H1 (cell line): ENCODE data around the gene UMODL1. TPM values are rescaled to one million over a fixed set of nuclear protein-coding genes. Genes with fewer than 3 reads are reported as not detected.

Experiments used
- CTCF ChIA-PET: fragments of 300-600 bp; sonication (Branson Sonifier 250); formaldehyde crosslinking; loops from one replicate; lab custom pipeline; 2021; ENCODE audit not compliant: partially characterized antibody; lab: Charles Lee
- POLR2A ChIA-PET: fragments of 300-600 bp; sonication (Branson Sonifier 250); formaldehyde crosslinking; loops from one replicate; lab custom pipeline; 2021; ENCODE audit warnings: inconsistent platforms; ENCODE audit not compliant: partially characterized antibody; lab: Charles Lee
- DNase-seq, 2 experiments: peaks; one replicate each; pipeline versions ENCODE4 v3.0.0 to v3.0.0-alpha.2; 2010 to 2022; ENCODE audit warnings: low spot score in 2 of 2, low read depth in 1 of 2, mixed read lengths in 1 of 2
- FAIRE-seq: peaks from 2 replicates; lab custom pipeline; 2011; peaks lifted over from hg19 to GRCh38; lab: Jason Lieb, UNC
- H2AFZ ChIP-seq: 2 replicates; pipeline ENCODE4 v1.8.1; 2012; ENCODE audit warnings: low read length, inconsistent platforms
- H2AK5ac ChIP-seq: 2 replicates; pipeline ENCODE4 v1.6.1; 2013; ENCODE audit warnings: low read depth, low read length
- H2BK120ac ChIP-seq: replicated peaks from 2 replicates; pipeline ENCODE3; 2013; ENCODE audit warnings: low read depth, low read length, inconsistent platforms
- H2BK12ac ChIP-seq: 2 replicates; pipeline ENCODE4 v1.6.1; 2013; ENCODE audit warnings: low read depth, low read length
- H2BK15ac ChIP-seq: 2 replicates; pipeline ENCODE4 v1.6.1; 2013; ENCODE audit warnings: low read length
- H2BK20ac ChIP-seq: 2 replicates; pipeline ENCODE4 v1.6.1; 2013; ENCODE audit warnings: low read length
- H2BK5ac ChIP-seq: 2 replicates; pipeline ENCODE4 v1.6.1; 2013; ENCODE audit warnings: low read depth, low read length
- H3K14ac ChIP-seq: 2 replicates; pipeline ENCODE4 v1.6.1; 2013; ENCODE audit warnings: inconsistent platforms; ENCODE audit not compliant: insufficient read length
- H3K18ac ChIP-seq: 2 replicates; pipeline ENCODE4 v1.6.1; 2013; ENCODE audit warnings: low read length; ENCODE audit errors: extremely low read depth
- H3K23ac ChIP-seq: 2 replicates; pipeline ENCODE4 v1.6.1; 2013; ENCODE audit warnings: inconsistent platforms; ENCODE audit not compliant: insufficient read length
- H3K23me2 ChIP-seq: 2 replicates; pipeline ENCODE4 v1.6.1; 2013; ENCODE audit warnings: low read depth, low read length
- H3K27ac ChIP-seq: 2 replicates; pipeline ENCODE4 v1.6.1; 2011; ENCODE audit warnings: low read depth, low read length, inconsistent platforms
- H3K27me3 ChIP-seq, 4 experiments: replicated peaks in 1 of 4; 1 replicate in 1 of 4; 2 replicates in 3 of 4; pipeline versions ENCODE4 v1.6.1 to v1.8.1; 2011 to 2013; ENCODE audit warnings: low read length in 3 of 4, mild to moderate bottlenecking in 3 of 4, inconsistent platforms in 2 of 4, mixed read lengths in 2 of 4, moderate library complexity in 1 of 4; ENCODE audit not compliant: control insufficient read depth in 3 of 4, insufficient read depth in 3 of 4; ENCODE audit errors: extremely low read depth in 1 of 4
- H3K36me3 ChIP-seq, 4 experiments: 2 replicates each; pipeline versions ENCODE4 v1.6.1 to v1.8.1; 2011 to 2013; ENCODE audit warnings: mild to moderate bottlenecking in 4 of 4, low read length in 3 of 4, moderate library complexity in 2 of 4, control low read depth in 1 of 4, inconsistent platforms in 1 of 4; ENCODE audit not compliant: insufficient read depth in 4 of 4, control insufficient read depth in 2 of 4
- H3K4ac ChIP-seq: replicated peaks from 2 replicates; pipeline ENCODE3; 2013; ENCODE audit warnings: low read length, low read depth, mixed read lengths, inconsistent platforms; ENCODE audit not compliant: insufficient read length
- H3K4me1 ChIP-seq, 4 experiments: replicated peaks in 1 of 4; 1 replicate in 1 of 4; 2 replicates in 3 of 4; pipeline versions ENCODE4 v1.6.1 to v1.8.1; 2011 to 2013; ENCODE audit warnings: low read length in 3 of 4, inconsistent platforms in 2 of 4, mixed read lengths in 1 of 4; ENCODE audit not compliant: insufficient read depth in 4 of 4, control insufficient read depth in 3 of 4
- H3K4me2 ChIP-seq, 2 experiments: 2 replicates each; pipeline versions ENCODE4 v1.6.1 to v1.8.1; 2011 to 2013; ENCODE audit warnings: low read depth in 2 of 2, low read length in 2 of 2, control low read depth in 1 of 2, inconsistent platforms in 1 of 2, mild to moderate bottlenecking in 1 of 2; ENCODE audit not compliant: insufficient read depth in 1 of 2
- H3K4me3 ChIP-seq, 4 experiments: fragments of 200-600, 300-600 bp in 1 of 4; sonication (generic), shearing (Covaris generic), sonication (Bioruptor Twin) in 1 of 4; 2 replicates each; pipeline versions ENCODE4 v1.5.1 to v1.8.1; 2011 to 2016; ENCODE audit warnings: low read length in 4 of 4, low read depth in 3 of 4, control low read depth in 2 of 4, inconsistent platforms in 2 of 4, mild to moderate bottlenecking in 2 of 4, mixed read lengths in 1 of 4, moderate library complexity in 1 of 4; ENCODE audit not compliant: insufficient read depth in 2 of 4; ENCODE audit errors: extremely low read depth in 1 of 4
- H3K56ac ChIP-seq: replicated peaks from 2 replicates; pipeline ENCODE3; 2013; ENCODE audit warnings: low read depth, mild to moderate bottlenecking, mixed read lengths, low read length, inconsistent platforms; ENCODE audit not compliant: insufficient read length
- H3K79me1 ChIP-seq: 2 replicates; pipeline ENCODE4 v1.6.1; 2013; ENCODE audit warnings: low read depth, low read length, control low read depth
- H3K79me2 ChIP-seq, 2 experiments: 2 replicates each; pipeline versions ENCODE4 v1.6.1 to v1.8.1; 2012 to 2013; ENCODE audit warnings: low read length in 2 of 2, mild to moderate bottlenecking in 2 of 2, inconsistent platforms in 1 of 2; ENCODE audit not compliant: insufficient read depth in 2 of 2, control insufficient read depth in 1 of 2
- H3K9ac ChIP-seq, 4 experiments: replicated peaks in 1 of 4; 1 replicate in 1 of 4; 2 replicates in 3 of 4; pipeline versions ENCODE4 v1.6.1 to v1.8.1; 2011 to 2013; ENCODE audit warnings: low read depth in 3 of 4, low read length in 3 of 4, control low read depth in 2 of 4, mild to moderate bottlenecking in 2 of 4, moderate library complexity in 2 of 4, inconsistent platforms in 1 of 4; ENCODE audit errors: extremely low read depth in 1 of 4
- H3K9me3 ChIP-seq, 2 experiments: 2 replicates each; pipeline versions ENCODE4 v1.6.1 to v1.8.1; 2012 to 2013; ENCODE audit warnings: mild to moderate bottlenecking in 2 of 2, moderate library complexity in 2 of 2, control low read depth in 1 of 2, inconsistent platforms in 1 of 2, low read depth in 1 of 2, low read length in 1 of 2, mixed read lengths in 1 of 2; ENCODE audit not compliant: insufficient read depth in 2 of 2
- H4K20me1 ChIP-seq, 2 experiments: replicated peaks in 1 of 2; 2 replicates each; pipeline versions ENCODE3 to v1.8.1; 2011 to 2013; ENCODE audit warnings: inconsistent platforms in 2 of 2, low read length in 2 of 2, mild to moderate bottlenecking in 1 of 2; ENCODE audit not compliant: insufficient read depth in 2 of 2, control insufficient read depth in 1 of 2
- H4K5ac ChIP-seq: 2 replicates; pipeline ENCODE4 v1.6.1; 2013; ENCODE audit warnings: low read length, low read depth, mixed read lengths, inconsistent platforms; ENCODE audit not compliant: insufficient read length
- H4K8ac ChIP-seq: 2 replicates; pipeline ENCODE4 v1.8.0; 2013; ENCODE audit warnings: mild to moderate bottlenecking, moderate library complexity, low read length, inconsistent platforms; ENCODE audit not compliant: insufficient read depth; ENCODE audit errors: extremely low read depth
- H4K91ac ChIP-seq: replicated peaks from 2 replicates; pipeline ENCODE3; 2013; ENCODE audit warnings: low read length, mixed read lengths, inconsistent platforms; ENCODE audit not compliant: insufficient read length
- EGR1 ChIP-seq: IDR thresholded peaks from 2 replicates; pipeline ENCODE4 v1.6.1; 2011; ENCODE audit warnings: low read depth, low read length, borderline replicate concordance
- MAX ChIP-seq: IDR thresholded peaks from 2 replicates; pipeline ENCODE4 v1.6.1; 2012; ENCODE audit warnings: inconsistent platforms
- WGBS, 2 experiments: shearing (Covaris generic) in 1 of 2; methylation state at CpG; one replicate each; pipeline versions ENCODE4 v1.1.6 to v1.1.7; 2013 to 2015; ENCODE audit warnings: low lambda C conversion rate in 2 of 2, mixed read lengths in 2 of 2, inconsistent platforms in 1 of 2, low coverage in 1 of 2, missing lambda C conversion rate in 1 of 2; ENCODE audit not compliant: insufficient replicate concordance in 2 of 2, insufficient coverage in 1 of 2, insufficient read length in 1 of 2; ENCODE audit errors: extremely low coverage in 1 of 2, missing lambda C conversion rate in 1 of 2; 5-methylcytosine and 5-hydroxymethylcytosine counted together
- polyA plus RNA-seq, 7 experiments: library from polyadenylated mRNA; depleted of rRNA in 3 of 7; stranded (reverse) in 5 of 7; unstranded in 2 of 7; fragments of >200 nt in 5 of 7; fragments of 200-250 nt in 2 of 7; gene quantifications; 1 replicate in 5 of 7; 2 replicates in 1 of 7; 4 replicates in 1 of 7; pipeline versions ENCODE4 v1.2.1 to v1.2.3, GENCODE V29; 2011 to 2013; ENCODE audit warnings: missing spikeins in 2 of 7, mixed read lengths in 2 of 7
- total RNA-seq: library from RNA; stranded (reverse); fragmentation: NEBNext Ultra II Directional; extraction: Animal tissue kit (Norgen Biotek cat#: 25700); gene quantifications from 2 replicates; pipeline ENCODE4 v1.2.1, GENCODE V29; 2021

The UMODL1 gene
- total and polyA plus RNA-seq, 2 of the 8 experiments (the other 6 are each of a cell fraction or from before 2014, with no cell fraction given) = not detected

GRCh38 chr21:42067531-42068255 is 3.4 kb upstream of the UMODL1 start:
- H2BK20ac ChIP-seq = no peak overlapping the region
- H2AK5ac ChIP-seq = no peak overlapping the region
- TF ChIP-seq MAX = 0 out of 2 replicates have a peak, but pooled peaks have one; percentile 41
- TF ChIP-seq EGR1 = no peak
- no peak overlapping the region for H3K27ac ChIP-seq
- H3K79me2 ChIP-seq = no peaks in the 10 kb centered on the region
- WGBS, 2 experiments = 84% methylated on average over 30 of the region's 30 CpGs; no CpG with 5 or more reads in 1 of the 2 experiments
- H4K8ac ChIP-seq = no peak overlapping the region
- POLR2A ChIA-PET = no interaction called here
- H3K23me2 ChIP-seq = peaks cover 6% of the 10 kb centered on the region
- H3K14ac ChIP-seq = no peak overlapping the region
- H3K36me3 ChIP-seq = no peaks in the 10 kb centered on the region
- no peak overlapping the region; a peak in 1 of 7 replicates for H3K9ac ChIP-seq
- H3K56ac ChIP-seq = no peak overlapping the region
- H3K4ac ChIP-seq = no peak overlapping the region
- H3K23ac ChIP-seq = no peak overlapping the region
- FAIRE-seq = no peak
- H2BK120ac ChIP-seq = no peak overlapping the region
- no peak overlapping the region for H3K4me2 ChIP-seq
- CTCF ChIA-PET = interaction anchor here (0.6 to 0.7 kb wide), 2 partner anchors 9 to 497 kb away, joined by 3 to 4 read pairs; no protein-coding TSS in a partner anchor
- no peak overlapping the region for H3K4me3 ChIP-seq
- H2AFZ ChIP-seq = peak overlapping the region; percentile 35; the same call in 1 of the 2 replicates
- DNase-seq = no peak
- H3K18ac ChIP-seq = no peak overlapping the region
- H4K20me1 ChIP-seq = no peaks in the 10 kb centered on the region
- H3K9me3 ChIP-seq = no peaks in the 10 kb centered on the region
- no peak overlapping the region for H4K5ac ChIP-seq
- no peak overlapping the region for H2BK15ac ChIP-seq
- 0 out of 7 replicates have a peak, but pooled peaks cover 0 to 4% (median 0%) of the 10 kb centered on the region in 4 experiments for H3K27me3 ChIP-seq
- peaks cover 0 to 21% (median 9%) of the 10 kb centered on the region in 4 experiments; a peak in 4 of 7 replicates for H3K4me1 ChIP-seq
- H4K91ac ChIP-seq = no peak overlapping the region
- H2BK12ac ChIP-seq = peak overlapping the region; percentile 75; the same call in 1 of the 2 replicates
- no peak overlapping the region for H2BK5ac ChIP-seq
- H3K79me1 ChIP-seq = no peaks in the 10 kb centered on the region
